Bronchial epithelial cell (primary cell): ENCODE results near the gene AXL. TPM values are rescaled to one million over a fixed set of nuclear protein-coding genes. Genes with fewer than 3 reads are reported as not detected.

Experiments
- DNase-seq: peaks from one replicate; pipeline ENCODE4 v3.0.0-alpha.2; 2010; ENCODE audit warnings: low read depth
- FAIRE-seq: peaks from 2 replicates; lab custom pipeline; 2011; peaks lifted over from hg19 to GRCh38; lab: Jason Lieb, UNC
- H3K27me3 ChIP-seq: 2 replicates; pipeline ENCODE4 v1.5.1; 2011; ENCODE audit warnings: low read length; ENCODE audit not compliant: control insufficient read depth, insufficient read depth
- H3K36me3 ChIP-seq: 2 replicates; pipeline ENCODE4 v1.5.1; 2011; ENCODE audit warnings: low read length; ENCODE audit not compliant: control insufficient read depth, insufficient read depth
- H3K4me3 ChIP-seq: 2 replicates; pipeline ENCODE4 v1.5.1; 2011; ENCODE audit warnings: mild to moderate bottlenecking, low read depth, low read length, control low read depth
- total RNA-seq: library from RNA; depleted of rRNA; stranded (reverse); fragments of >200 nt; gene quantifications from 2 replicates; pipeline ENCODE4 v1.2.1, GENCODE V29; 2014
- TF ChIP-seq, protein P1 (sequence below): IDR thresholded peaks from 2 replicates; pipeline ENCODE4 v1.5.1; 2011; ENCODE audit warnings: mild to moderate bottlenecking, moderate library complexity, low read length, control low read depth, inconsistent platforms; ENCODE audit not compliant: insufficient read depth, severe bottlenecking

AXL gene
- total RNA-seq, 1 donor from 2014 or later: 19.5 TPM

DNA sequence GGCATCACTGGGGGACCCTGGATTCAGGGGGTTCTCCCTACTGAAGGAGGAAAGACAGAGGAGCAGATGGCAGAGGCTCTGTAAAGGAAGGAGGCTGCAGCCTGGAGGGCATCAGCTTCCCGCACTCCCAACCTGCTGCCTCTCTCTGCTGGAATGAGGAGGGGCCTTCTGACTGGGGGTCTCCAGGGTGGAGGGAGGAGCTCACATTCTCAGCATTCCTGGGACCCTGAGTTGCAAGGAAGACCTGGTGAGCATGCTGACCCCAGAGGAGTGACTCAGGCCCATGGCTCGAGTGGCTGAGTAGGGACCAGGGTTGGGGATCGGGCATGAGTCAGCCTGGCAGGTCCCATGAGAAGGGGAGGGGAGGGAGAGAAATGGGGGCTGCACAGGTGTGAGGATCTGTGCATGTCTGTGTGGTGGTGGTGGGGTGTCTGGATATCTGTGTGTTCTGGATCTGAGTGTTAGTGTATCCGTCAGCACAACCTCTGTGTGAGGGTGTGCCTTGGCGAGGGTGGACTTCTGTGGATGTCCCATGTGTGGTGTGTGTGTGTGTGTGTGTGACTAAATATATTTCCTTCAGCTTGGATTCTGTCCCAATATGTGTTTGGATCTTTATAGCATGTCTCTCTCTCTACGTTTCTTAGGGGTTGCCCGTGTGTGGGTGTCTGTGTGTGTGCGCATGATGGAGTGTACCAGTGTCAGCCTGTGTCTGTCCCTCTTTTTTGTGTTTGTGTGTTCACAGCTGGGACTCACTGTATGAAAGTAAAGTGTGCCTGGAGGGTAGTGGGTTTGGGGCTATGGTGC, 4.6 kb downstream of the AXL start:
- no peak overlapping the region for H3K4me3 ChIP-seq
- H3K36me3 ChIP-seq: peaks cover 3% of the 10 kb centered on the region
- FAIRE-seq (peak; percentile 28), DNase-seq (peak; percentile 80)
- TF ChIP-seq, protein P1, sequence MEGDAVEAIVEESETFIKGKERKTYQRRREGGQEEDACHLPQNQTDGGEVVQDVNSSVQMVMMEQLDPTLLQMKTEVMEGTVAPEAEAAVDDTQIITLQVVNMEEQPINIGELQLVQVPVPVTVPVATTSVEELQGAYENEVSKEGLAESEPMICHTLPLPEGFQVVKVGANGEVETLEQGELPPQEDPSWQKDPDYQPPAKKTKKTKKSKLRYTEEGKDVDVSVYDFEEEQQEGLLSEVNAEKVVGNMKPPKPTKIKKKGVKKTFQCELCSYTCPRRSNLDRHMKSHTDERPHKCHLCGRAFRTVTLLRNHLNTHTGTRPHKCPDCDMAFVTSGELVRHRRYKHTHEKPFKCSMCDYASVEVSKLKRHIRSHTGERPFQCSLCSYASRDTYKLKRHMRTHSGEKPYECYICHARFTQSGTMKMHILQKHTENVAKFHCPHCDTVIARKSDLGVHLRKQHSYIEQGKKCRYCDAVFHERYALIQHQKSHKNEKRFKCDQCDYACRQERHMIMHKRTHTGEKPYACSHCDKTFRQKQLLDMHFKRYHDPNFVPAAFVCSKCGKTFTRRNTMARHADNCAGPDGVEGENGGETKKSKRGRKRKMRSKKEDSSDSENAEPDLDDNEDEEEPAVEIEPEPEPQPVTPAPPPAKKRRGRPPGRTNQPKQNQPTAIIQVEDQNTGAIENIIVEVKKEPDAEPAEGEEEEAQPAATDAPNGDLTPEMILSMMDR: no peak
- H3K27me3 ChIP-seq: no peaks in the 10 kb centered on the region

DNA sequence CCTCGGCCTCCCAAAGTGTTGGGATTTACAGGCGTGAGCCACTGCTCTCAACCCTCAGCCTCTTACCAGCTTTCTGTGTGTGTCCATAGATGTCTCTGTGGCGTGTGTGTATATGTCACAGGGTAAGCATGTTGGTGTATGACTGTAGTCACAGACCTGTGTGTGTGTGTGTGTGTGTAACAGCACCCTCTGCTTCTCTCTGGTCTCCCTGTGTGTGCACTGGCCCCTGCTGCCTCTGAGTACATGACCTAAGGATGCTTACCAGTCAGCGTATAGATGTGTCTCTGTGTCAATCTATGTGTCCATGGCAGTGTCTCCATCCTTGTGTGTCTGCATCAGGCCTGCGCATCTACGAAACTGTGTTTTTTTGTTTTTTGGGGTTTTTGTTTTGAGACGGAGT, 5.6 kb downstream of the AXL start:
- H3K27me3 ChIP-seq: no peaks in the 10 kb centered on the region
- H3K4me3 ChIP-seq: no peak overlapping the region
- FAIRE-seq (no peak), DNase-seq (no peak)
- peaks cover 3% of the 10 kb centered on the region for H3K36me3 ChIP-seq
- TF ChIP-seq, protein P1: no peak

DNA sequence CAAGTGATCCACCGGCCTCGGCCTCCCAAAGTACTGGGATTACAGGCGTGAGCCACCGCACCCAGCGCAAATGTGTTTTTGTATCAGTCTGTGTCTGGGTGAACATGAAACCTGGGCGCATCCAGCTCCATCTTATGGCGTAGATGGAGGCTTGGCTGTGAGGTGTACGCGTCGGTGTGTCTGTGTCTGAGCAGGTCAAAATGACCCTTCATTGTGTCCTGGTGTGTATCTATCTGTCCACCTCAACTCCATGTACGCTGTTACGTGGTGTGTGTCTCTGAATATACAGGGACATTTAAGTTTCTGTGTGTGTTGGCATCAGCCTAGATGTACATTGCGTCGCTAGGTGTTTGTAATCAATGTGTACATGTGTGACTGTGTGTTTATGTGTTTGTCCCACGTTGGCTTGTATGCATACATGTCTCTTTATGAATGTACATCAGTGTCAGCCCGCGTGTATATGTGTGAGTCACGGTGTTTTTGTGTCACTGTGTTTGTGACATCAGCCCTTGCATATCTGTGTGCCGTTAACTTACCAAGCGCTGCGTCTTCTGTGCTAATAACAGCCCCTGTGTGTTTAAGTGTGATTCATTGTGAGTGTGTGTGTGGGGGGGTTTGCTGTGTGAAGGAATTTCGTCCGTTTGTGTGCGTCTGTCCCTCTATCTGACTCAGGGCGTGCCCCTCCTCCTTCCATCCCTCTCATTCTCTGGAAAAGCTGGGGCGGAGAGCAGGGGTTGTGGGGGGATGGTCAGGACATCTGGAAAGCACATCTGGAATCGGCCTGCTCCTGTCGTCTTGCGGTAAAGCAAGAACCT, 6.4 kb downstream of the AXL start:
- TF ChIP-seq, protein P1: no peak
- Histone ChIP-seq H3K27me3 (no peaks in the 10 kb centered on the region), H3K36me3 (peaks cover 3% of the 10 kb centered on the region), H3K4me3 (peak overlapping the region; percentile 28)
- FAIRE-seq (no peak), DNase-seq (peak; percentile 97)

DNA sequence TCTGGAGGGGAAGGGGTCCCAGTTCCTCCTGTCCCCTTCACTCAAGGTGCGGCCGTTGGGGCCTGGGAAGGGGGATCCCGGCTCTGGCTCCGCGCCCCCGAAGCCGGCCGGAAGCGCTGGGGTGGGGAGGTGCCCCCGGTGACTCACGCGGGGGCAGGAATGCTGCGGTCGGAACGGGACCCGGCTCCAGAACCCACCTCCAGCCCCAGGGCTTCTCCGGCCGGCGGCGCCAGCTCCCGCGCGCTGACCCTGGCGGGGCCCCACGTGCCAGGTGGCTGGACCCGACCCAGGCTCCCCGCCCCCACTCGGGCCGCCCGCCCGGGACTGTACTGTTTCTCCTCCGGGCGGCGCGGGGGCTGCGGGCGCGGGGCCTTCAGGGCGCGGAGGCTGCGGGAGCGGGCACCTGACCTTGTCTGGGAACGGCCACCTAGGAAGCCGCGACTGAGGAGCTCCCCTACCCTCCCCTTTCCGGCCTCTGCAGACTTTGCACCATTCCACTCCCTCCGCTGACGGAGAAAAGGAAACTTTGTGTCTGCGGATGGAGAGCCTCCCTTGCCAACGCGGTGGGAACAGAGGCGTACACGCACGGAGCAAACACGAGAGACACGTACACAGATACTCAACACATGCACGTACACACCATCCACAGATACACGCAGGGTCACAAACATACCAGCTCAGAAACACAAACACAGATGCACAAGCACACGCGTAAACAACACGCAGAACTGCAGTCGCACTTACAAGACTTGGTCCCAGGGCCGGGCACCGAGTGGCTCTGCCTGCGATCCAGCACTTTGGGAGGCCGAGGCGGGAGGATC, 7.2 kb downstream of the AXL start:
- no peaks in the 10 kb centered on the region for H3K27me3 ChIP-seq
- TF ChIP-seq, protein P1: no peak
- H3K36me3 ChIP-seq: peaks cover 2% of the 10 kb centered on the region
- FAIRE-seq (no peak), DNase-seq (peak; percentile 30)
- H3K4me3 ChIP-seq: peak overlapping the region; percentile 28

DNA sequence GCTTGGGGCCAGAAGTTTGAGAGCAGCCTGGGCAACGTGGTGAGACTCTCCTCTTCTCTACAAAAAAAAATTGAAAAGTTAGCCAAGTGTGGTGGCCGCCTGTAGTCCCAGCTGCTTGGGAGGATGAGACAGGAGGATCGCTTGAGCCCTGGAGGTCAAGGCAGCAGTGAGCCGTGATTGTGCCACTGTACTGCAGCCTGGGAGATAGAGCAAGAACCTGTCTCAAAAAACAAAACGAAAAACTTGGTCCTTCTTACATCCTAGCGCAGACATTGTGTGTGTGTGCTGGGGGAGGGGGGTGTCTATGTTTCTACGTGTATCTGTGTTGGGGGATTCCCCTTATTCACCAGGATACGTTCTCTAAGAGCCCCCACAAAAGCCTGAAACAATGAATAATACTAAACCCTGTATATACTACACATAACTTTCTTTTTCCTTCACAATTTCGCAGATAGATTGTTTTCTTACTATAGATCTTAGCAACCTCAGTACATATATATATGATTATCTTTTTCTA, 7.9 kb downstream of the AXL start:
- H3K27me3 ChIP-seq: no peaks in the 10 kb centered on the region
- no peak for DNase-seq
- H3K36me3 ChIP-seq: peaks cover 2% of the 10 kb centered on the region
- TF ChIP-seq, protein P1: no peak
- no peak overlapping the region for H3K4me3 ChIP-seq
- FAIRE-seq: no peak
